Psoas muscle (tissue), 8 donors: ENCODE data around the gene TECPR2. TPM values are rescaled to one million over a fixed set of nuclear protein-coding genes. Genes with fewer than 3 reads are reported as not detected.

Experiments
- ATAC-seq, 4 donors: fragments of 200-7000 bp; cut with Tn5 transposase; one replicate each; pipeline ENCODE4 v1.9.1; 2020; ENCODE audit warnings: moderate library complexity in 3 of 4, mild to moderate bottlenecking in 2 of 4
- DNase-seq, 2 donors: peaks; one replicate each; pipeline ENCODE4 v3.0.0-alpha.2; 2020
- H3K27ac ChIP-seq: fragments of 200-600 bp; one replicate; pipeline ENCODE4 v1.8.0; 2022
- H3K27me3 ChIP-seq, 3 donors: fragments of 200-600 bp in 1 of 3; one replicate each; pipeline versions ENCODE4 v1.6.1 to v1.8.0; 2013 to 2022; ENCODE audit warnings: low read length in 2 of 3, mild to moderate bottlenecking in 2 of 3, moderate library complexity in 1 of 3; ENCODE audit not compliant: insufficient read depth in 3 of 3
- H3K36me3 ChIP-seq, 2 donors: fragments of 200-600 bp in 1 of 2; one replicate each; pipeline versions ENCODE4 v1.6.1 to v1.8.0; 2013 to 2022; ENCODE audit warnings: low read depth in 1 of 2, mild to moderate bottlenecking in 1 of 2, moderate library complexity in 1 of 2; ENCODE audit not compliant: insufficient read depth in 1 of 2
- H3K4me1 ChIP-seq: fragments of 200-600 bp; one replicate; pipeline ENCODE4 v1.8.0; 2022
- H3K4me3 ChIP-seq: fragments of 200-600 bp; one replicate; pipeline ENCODE4 v1.8.0; 2022; ENCODE audit warnings: mild to moderate bottlenecking
- H3K9me3 ChIP-seq: fragments of 200-600 bp; one replicate; pipeline ENCODE4 v1.8.0; 2022
- WGBS, 3 donors: extraction: QIAGEN DNeasy Blood & Tissue Kit; methylation state at CpG; one replicate each; pipeline versions ENCODE4 v1.1.6 to v1.1.7; 2013; 5-methylcytosine and 5-hydroxymethylcytosine counted together
- intact Hi-C, 2 donors: fragments of 100-400 bp; cut with DNase I; formaldehyde crosslinking; loops; one replicate each; pipeline versions ENCODE4 v1.11.0 to v1.14.2; 2022
- polyA plus RNA-seq, 3 donors: library from polyadenylated mRNA; stranded (reverse); fragments of 200-250 nt; gene quantifications; one replicate each; pipeline ENCODE4 v1.2.3, GENCODE V29; 2013
- total RNA-seq, 4 donors: library from RNA; stranded (reverse); fragmentation: NEBNext Ultra II Directional in 2 of 4; extraction: Animal tissue kit (Norgen Biotek cat#: 25700) in 2 of 4; gene quantifications; one replicate each; pipeline versions ENCODE4 v1.2.1 to v1.2.4, GENCODE V29; 2021 to 2023
- TF ChIP-seq, protein P1 (sequence below): fragments of 200-600 bp; IDR thresholded peaks from one replicate; pipeline ENCODE4 v1.8.0; 2022; ENCODE audit warnings: antibody characterized with exemption
- donor health status: healthy with polysubstance abuse.
- donor health status: DM: no; HTN: no; CAD: no; lungs with moderate emphysema.
- donor health status: Bipolar disorder and iron deficiency.
- donor health status: healthy.
- donor health status: DM: yes; HTN: yes; CAD: no.
- donor health status: DM: no; HTN: no; CAD: no.
- donor health status: DM: no; HTN: no; CAD: no.
- donor health status: DM: yes; HTN: yes; CAD: no.

The TECPR2 gene
- total and polyA plus RNA-seq, 7 donors, result 5.7 to 22.5 (median 16.4) TPM

- ATAC-seq (peak in 2 of 4 donors; percentile 33 to 74), DNase-seq (no peak)
- WGBS, 3 donors, result 64 to 81% (median 69%) methylated on average over 2 of the region's 2 CpGs
- intact Hi-C loops, result no loop called here
- H3K4me1 ChIP-seq, result peaks cover 4% of the 10 kb centered on the region
- no peaks in the 10 kb centered on the region for H3K9me3 ChIP-seq
- no peak overlapping the region for H3K4me3 ChIP-seq
- H3K27ac ChIP-seq, result peak overlapping the region; percentile 34
- H3K36me3 ChIP-seq, result peaks cover 0 to 26% of the 10 kb centered on the region in 2 donors
- no peaks in the 10 kb centered on the region for H3K27me3 ChIP-seq
- TF ChIP-seq, protein P1, sequence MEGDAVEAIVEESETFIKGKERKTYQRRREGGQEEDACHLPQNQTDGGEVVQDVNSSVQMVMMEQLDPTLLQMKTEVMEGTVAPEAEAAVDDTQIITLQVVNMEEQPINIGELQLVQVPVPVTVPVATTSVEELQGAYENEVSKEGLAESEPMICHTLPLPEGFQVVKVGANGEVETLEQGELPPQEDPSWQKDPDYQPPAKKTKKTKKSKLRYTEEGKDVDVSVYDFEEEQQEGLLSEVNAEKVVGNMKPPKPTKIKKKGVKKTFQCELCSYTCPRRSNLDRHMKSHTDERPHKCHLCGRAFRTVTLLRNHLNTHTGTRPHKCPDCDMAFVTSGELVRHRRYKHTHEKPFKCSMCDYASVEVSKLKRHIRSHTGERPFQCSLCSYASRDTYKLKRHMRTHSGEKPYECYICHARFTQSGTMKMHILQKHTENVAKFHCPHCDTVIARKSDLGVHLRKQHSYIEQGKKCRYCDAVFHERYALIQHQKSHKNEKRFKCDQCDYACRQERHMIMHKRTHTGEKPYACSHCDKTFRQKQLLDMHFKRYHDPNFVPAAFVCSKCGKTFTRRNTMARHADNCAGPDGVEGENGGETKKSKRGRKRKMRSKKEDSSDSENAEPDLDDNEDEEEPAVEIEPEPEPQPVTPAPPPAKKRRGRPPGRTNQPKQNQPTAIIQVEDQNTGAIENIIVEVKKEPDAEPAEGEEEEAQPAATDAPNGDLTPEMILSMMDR, result no peak
These were observed 26.5 kb downstream of the TECPR2 start for GRCh38 chr14:102389246-102389645.

- DNase-seq, result no peak
- H3K9me3 ChIP-seq, result no peaks in the 10 kb centered on the region
- H3K4me1 ChIP-seq, result peaks cover 14% of the 10 kb centered on the region
- 78 to 88% (median 82%) methylated on average over 2 of the region's 2 CpGs for WGBS, 3 donors
- intact Hi-C loops, result no loop called here
- TF ChIP-seq, protein P1, result no peak
- ATAC-seq, result no peak
- H3K36me3 ChIP-seq, result peaks cover 0 to 26% of the 10 kb centered on the region in 2 donors
- H3K27me3 ChIP-seq, result no peaks in the 10 kb centered on the region
- H3K4me3 ChIP-seq, result no peak overlapping the region
- H3K27ac ChIP-seq, result peak overlapping the region; percentile 34
These were observed 27.5 kb downstream of the TECPR2 start for GRCh38 chr14:102390064-102390855.

DNA sequence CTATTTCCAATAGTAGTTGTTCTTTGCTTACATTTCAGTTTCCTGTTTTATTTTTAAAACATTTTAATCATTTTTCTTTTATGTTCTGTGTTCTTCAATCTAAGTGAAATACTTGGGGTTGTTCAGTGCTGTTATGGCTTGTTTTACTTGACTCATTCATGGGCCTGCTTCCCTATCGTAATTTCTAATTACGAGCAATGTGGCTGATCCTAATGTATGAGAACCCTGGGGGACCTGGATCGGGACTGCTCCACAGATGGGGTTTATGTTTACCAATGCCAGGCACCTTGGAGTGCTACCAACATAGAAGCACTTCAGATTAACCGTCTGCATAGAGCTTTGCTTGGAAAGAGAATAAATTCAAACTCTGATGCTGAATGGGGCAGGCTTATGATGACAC lies 29.8 kb downstream of the TECPR2 start:
- H3K4me1 ChIP-seq, result peaks cover 14% of the 10 kb centered on the region
- ATAC-seq (no peak), DNase-seq (no peak)
- TF ChIP-seq, protein P1, result no peak
- H3K9me3 ChIP-seq, result no peaks in the 10 kb centered on the region
- no peaks in the 10 kb centered on the region for H3K27me3 ChIP-seq
- peaks cover 0 to 7% of the 10 kb centered on the region in 2 donors for H3K36me3 ChIP-seq
- WGBS, 3 donors, result 64 to 77% (median 66%) methylated on average over 4 of the region's 4 CpGs
- H3K4me3 ChIP-seq, result no peak overlapping the region
- intact Hi-C loops, result no loop called here
- H3K27ac ChIP-seq, result no peak overlapping the region

GRCh38 chr14:102394717-102395375 lies 32.1 kb downstream of the TECPR2 start:
- TF ChIP-seq, protein P1, result no peak
- Histone ChIP-seq H3K27ac (no peak overlapping the region), H3K36me3 (peaks cover 0 to 6% of the 10 kb centered on the region in 2 donors), H3K9me3 (no peaks in the 10 kb centered on the region), H3K4me1 (peaks cover 10% of the 10 kb centered on the region), H3K4me3 (no peak overlapping the region), H3K27me3 (no peaks in the 10 kb centered on the region)
- no peak for DNase-seq
- WGBS, 3 donors, result 56 to 73% (median 60%) methylated on average over 9 of the region's 9 CpGs
- peak in 3 of 4 donors; percentile 37 to 66 (median 55) for ATAC-seq
- intact Hi-C loops, result no loop called here
